NCI-H2196 (cell line): ENCODE measurements around the gene CUL4A.
"Not testable (repeated sequence)": the region's sequence is repeated elsewhere in the genome, so short reads cannot be mapped to it uniquely, and the experiment has no call there.

Source experiments
- DNase-seq: peaks from one replicate; lab custom pipeline; 2025; ENCODE audit not compliant: unreplicated experiment; lab: John Stamatoyannopoulos, UW

CUL4A gene

GRCh38 chr13:113233101-113233500, 23.7 kb downstream of the CUL4A start:
- DNase-seq: no peak

- no peak for DNase-seq
Measured at GRCh38 chr13:113238536-113238935, 29.1 kb downstream of the CUL4A start.

GRCh38 chr13:113239357-113239756, 29.9 kb downstream of the CUL4A start:
- no peak for DNase-seq

GRCh38 chr13:113239986-113240385, 30.6 kb downstream of the CUL4A start:
- DNase-seq: no peak

- DNase-seq: not testable (repeated sequence)
Measured at GRCh38 chr13:113241623-113242022, 32.2 kb downstream of the CUL4A start.

GRCh38 chr13:113243847-113244246, 34.4 kb downstream of the CUL4A start:
- no peak for DNase-seq

GRCh38 chr13:113245849-113246796, 36.7 kb downstream of the CUL4A start:
- DNase-seq: no peak

- no peak for DNase-seq
Measured at GRCh38 chr13:113252516-113253095, 43.2 kb downstream of the CUL4A start.

GRCh38 chr13:113257908-113258307, 48.5 kb downstream of the CUL4A start:
- not testable (repeated sequence) for DNase-seq

GRCh38 chr13:113258321-113259054, 49.1 kb downstream of the CUL4A start:
- DNase-seq: no peak

GRCh38 chr13:113260996-113261395, 51.6 kb downstream of the CUL4A start:
- DNase-seq: no peak

- DNase-seq: not testable (repeated sequence)
Measured at GRCh38 chr13:113263016-113263415, 53.6 kb downstream of the CUL4A start.

GRCh38 chr13:113267642-113268405, 58.4 kb downstream of the CUL4A start:
- no peak for DNase-seq

- no peak for DNase-seq
Measured at GRCh38 chr13:113272031-113272430, 62.6 kb downstream of the CUL4A start.

GRCh38 chr13:113272701-113273181, 63.3 kb downstream of the CUL4A start:
- no peak for DNase-seq

GRCh38 chr13:113273321-113273720, 63.9 kb downstream of the CUL4A start:
- DNase-seq: no peak

- no peak for DNase-seq
Measured at GRCh38 chr13:113273851-113274590, 64.6 kb downstream of the CUL4A start.

- no peak for DNase-seq
Measured at GRCh38 chr13:113274721-113275120, 65.3 kb downstream of the CUL4A start.

- no peak for DNase-seq
Measured at GRCh38 chr13:113275387-113275786, 66.0 kb downstream of the CUL4A start.

GRCh38 chr13:113280126-113280525, 70.7 kb downstream of the CUL4A start:
- no peak for DNase-seq
